Measurements from ENCODE around the gene KIF26B. TPM values are rescaled to one million over a fixed set of nuclear protein-coding genes. Genes with fewer than 3 reads are reported as not detected.

KIF26B gene
- total and polyA plus RNA-seq, 2 of the 4 experiments (the other 2 are of a cell fraction) = 0.53 to 0.54 TPM

DNA sequence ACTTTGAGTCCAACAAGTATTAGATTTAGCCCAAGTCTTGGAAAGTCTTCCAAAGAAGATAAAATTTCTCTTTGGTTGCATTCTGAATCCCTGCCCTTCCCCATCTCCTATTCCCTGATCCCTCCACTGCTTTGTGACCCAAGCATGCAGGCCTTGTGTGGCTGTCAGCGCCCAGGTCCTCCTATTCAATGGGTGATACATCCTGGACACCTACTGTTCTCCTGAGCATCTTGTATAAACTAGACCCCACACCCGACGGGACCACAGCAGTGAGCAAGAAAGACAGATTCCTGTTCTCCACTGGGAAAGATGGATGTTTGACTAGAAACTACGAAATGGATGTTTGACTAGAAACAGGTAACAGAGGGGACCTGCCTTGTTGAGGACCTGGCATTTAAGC is 136.6 kb downstream of the KIF26B start:
- no peaks in the 10 kb centered on the region for H3K79me1 ChIP-seq (ENCODE audit: low read depth in 1 of 2, low read length in 2 of 2)
- no peak overlapping the region for H3K23ac ChIP-seq (ENCODE audit: low read depth, low read length)
- H4K5ac ChIP-seq (ENCODE audit: low read depth, low read length) = no peak overlapping the region
- H4K8ac ChIP-seq (ENCODE audit: low read depth in 2 of 2, low read length in 2 of 2) = no peak overlapping the region
- H2BK120ac ChIP-seq (ENCODE audit: low read depth, low read length) = no peak overlapping the region
- no peak for TF ChIP-seq MXI1 (IDR thresholded peaks at IDR 0.05; ENCODE audit: borderline replicate concordance, low read depth, low read length)
- TF ChIP-seq, protein P1, sequence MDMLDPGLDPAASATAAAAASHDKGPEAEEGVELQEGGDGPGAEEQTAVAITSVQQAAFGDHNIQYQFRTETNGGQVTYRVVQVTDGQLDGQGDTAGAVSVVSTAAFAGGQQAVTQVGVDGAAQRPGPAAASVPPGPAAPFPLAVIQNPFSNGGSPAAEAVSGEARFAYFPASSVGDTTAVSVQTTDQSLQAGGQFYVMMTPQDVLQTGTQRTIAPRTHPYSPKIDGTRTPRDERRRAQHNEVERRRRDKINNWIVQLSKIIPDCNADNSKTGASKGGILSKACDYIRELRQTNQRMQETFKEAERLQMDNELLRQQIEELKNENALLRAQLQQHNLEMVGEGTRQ (IDR thresholded peaks at IDR 0.05; ENCODE audit: low read depth, low read length) = no peak
- TF ChIP-seq MAFK (IDR thresholded peaks at IDR 0.05; ENCODE audit: low read depth, low read length) = no peak
- TF ChIP-seq FOS (IDR thresholded peaks at IDR 0.05; ENCODE audit: low read depth, low read length) = no peak
- no peak for TF ChIP-seq RFX5 (IDR thresholded peaks at IDR 0.05; ENCODE audit: low read depth, low read length)
- H3K56ac ChIP-seq (ENCODE audit: extremely low read depth, insufficient read depth, low read length) = no peak overlapping the region
- H2AFZ ChIP-seq (replicated peaks; ENCODE audit: low read length, poor library complexity) = peak overlapping the region; percentile 39
- H3K4me2 ChIP-seq (ENCODE audit: low read depth, low read length) = no peak overlapping the region
- H4K91ac ChIP-seq (ENCODE audit: insufficient read depth, low read depth, low read length) = no peak overlapping the region
- no peaks in the 10 kb centered on the region for H3K4me1 ChIP-seq (ENCODE audit: control insufficient read depth, insufficient read depth, low read length)
- no peaks in the 10 kb centered on the region for H3K27me3 ChIP-seq (ENCODE audit: control insufficient read depth, insufficient read depth, low read length)
- no peak overlapping the region for H2BK15ac ChIP-seq (ENCODE audit: low read depth, low read length)
- no peaks in the 10 kb centered on the region for H4K20me1 ChIP-seq (ENCODE audit: insufficient read depth, low read length)
- DNase-seq = no peak
- in situ Hi-C loops (cut with MboI; ENCODE audit: low sequenced_read_pairs) (no loop called here), dilution Hi-C loops (cut with HindIII; ENCODE audit: low sequenced_read_pairs, unreplicated experiment) (no loop called here), intact Hi-C loops (cut with micrococcal nuclease) (no loop called here)
- no peak overlapping the region for H2AK5ac ChIP-seq (ENCODE audit: low read depth, low read length)
- no peak overlapping the region for H2BK20ac ChIP-seq (ENCODE audit: low read depth, low read length)
- no peak overlapping the region for H3K4me3 ChIP-seq (ENCODE audit: insufficient read depth, low read depth, low read length)
- no peak for ATAC-seq (ENCODE audit: low read depth)
- no peaks in the 10 kb centered on the region for H3K36me3 ChIP-seq (ENCODE audit: control insufficient read depth, insufficient read depth, low read length)
- H3K9me1 ChIP-seq (ENCODE audit: insufficient read depth, low read length) = no peaks in the 10 kb centered on the region
- no peak overlapping the region for H2AK9ac ChIP-seq (replicated peaks; ENCODE audit: low read depth, low read length, poor library complexity)
- H3K9me3 ChIP-seq (ENCODE audit: control insufficient read depth, insufficient read depth, low read length) = no peaks in the 10 kb centered on the region
- no TSS peak for BruUV-seq (replicated peaks)
- CTCF ChIA-PET = no interaction called here
- no peak overlapping the region for H3K4ac ChIP-seq (ENCODE audit: low read depth, low read length)
- H3K18ac ChIP-seq (ENCODE audit: low read depth, low read length) = no peak overlapping the region
- no CpG with 5 or more reads among the region's 4 CpGs for WGBS, 2 experiments (ENCODE audit: extremely low coverage in 2 of 2, insufficient read length in 1 of 2)
- no peak overlapping the region for H3K14ac ChIP-seq (replicated peaks; ENCODE audit: low read depth, low read length)
- no peak overlapping the region for H2BK5ac ChIP-seq (ENCODE audit: low read depth, low read length, poor library complexity, severe bottlenecking)
- POLR2A ChIA-PET (ENCODE audit: unreplicated experiment) = no interaction called here
- no peak overlapping the region for H3K27ac ChIP-seq (ENCODE audit: insufficient read depth, low read length)
- H3K9ac ChIP-seq (ENCODE audit: low read depth, low read length) = no peak overlapping the region

All from IMR-90 (cell line).